ENCODE data around the gene MAP9. TPM values are rescaled to one million over a fixed set of nuclear protein-coding genes. Genes with fewer than 3 reads are reported as not detected.

Gene MAP9
- total RNA-seq, 6 donors from 2014 or later: 7.1 to 20.8 (median 10.8) TPM

DNA sequence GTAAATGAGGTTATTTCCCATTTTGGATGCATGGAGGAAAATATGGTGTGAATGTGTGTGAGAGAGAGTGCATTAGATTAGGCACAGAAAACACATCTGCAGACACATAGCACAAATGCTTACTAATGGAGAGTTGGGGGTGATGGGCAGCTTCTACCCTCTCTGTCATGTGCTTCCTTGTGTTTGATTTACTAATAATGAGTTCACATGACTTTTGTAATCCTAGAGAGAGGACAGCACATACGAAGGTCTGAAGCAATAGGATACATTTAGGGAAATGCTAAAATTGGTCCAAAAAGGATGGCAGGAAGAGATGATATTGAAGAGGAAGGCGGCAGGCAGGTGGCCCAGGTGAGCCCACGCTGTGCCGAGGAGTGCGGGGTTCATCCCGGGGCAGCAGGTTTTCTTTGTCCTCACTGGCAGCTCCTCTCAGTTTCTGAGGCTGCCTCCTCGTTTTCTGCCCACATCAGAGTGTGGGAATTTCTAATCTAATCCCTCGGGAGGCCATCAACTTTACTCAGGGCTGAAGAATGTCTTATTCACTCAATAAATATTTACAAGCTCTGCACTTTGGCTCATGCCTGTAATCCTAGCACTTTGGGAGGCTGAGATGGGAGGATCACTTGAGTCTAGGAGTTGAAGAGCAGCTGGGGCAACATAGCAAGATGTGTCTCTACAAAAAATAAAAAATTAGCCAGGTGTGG is 15.9 kb upstream of the MAP9 start:
- TF ChIP-seq POLR2AphosphoS5 (IDR thresholded peaks at IDR 0.05) (no peak), EP300 (IDR thresholded peaks at IDR 0.05) (no peak)
- Histone ChIP-seq H3K36me3 (no peaks in the 10 kb centered on the region), H3K27ac (no peak overlapping the region), H3K9me3 (no peaks in the 10 kb centered on the region), H3K27me3 (no peaks in the 10 kb centered on the region), H3K4me3 (no peak overlapping the region), H3K4me1 (peaks cover 0 to 4% (median 0%) of the 10 kb centered on the region in 4 donors)
- ATAC-seq (ENCODE audit: low FRiP score in 2 of 2) (no peak), DNase-seq (peak in 1 of 2 donors; percentile 17)
- 60 to 66% methylated on average over 8 of the region's 8 CpGs for WGBS, 2 donors

- DNase-seq (no peak), ATAC-seq (ENCODE audit: low FRiP score in 2 of 2) (no peak)
- no peak for TF ChIP-seq EP300 (IDR thresholded peaks at IDR 0.05)
- TF ChIP-seq POLR2A (IDR thresholded peaks at IDR 0.05): no peak
- TF ChIP-seq, protein P1, sequence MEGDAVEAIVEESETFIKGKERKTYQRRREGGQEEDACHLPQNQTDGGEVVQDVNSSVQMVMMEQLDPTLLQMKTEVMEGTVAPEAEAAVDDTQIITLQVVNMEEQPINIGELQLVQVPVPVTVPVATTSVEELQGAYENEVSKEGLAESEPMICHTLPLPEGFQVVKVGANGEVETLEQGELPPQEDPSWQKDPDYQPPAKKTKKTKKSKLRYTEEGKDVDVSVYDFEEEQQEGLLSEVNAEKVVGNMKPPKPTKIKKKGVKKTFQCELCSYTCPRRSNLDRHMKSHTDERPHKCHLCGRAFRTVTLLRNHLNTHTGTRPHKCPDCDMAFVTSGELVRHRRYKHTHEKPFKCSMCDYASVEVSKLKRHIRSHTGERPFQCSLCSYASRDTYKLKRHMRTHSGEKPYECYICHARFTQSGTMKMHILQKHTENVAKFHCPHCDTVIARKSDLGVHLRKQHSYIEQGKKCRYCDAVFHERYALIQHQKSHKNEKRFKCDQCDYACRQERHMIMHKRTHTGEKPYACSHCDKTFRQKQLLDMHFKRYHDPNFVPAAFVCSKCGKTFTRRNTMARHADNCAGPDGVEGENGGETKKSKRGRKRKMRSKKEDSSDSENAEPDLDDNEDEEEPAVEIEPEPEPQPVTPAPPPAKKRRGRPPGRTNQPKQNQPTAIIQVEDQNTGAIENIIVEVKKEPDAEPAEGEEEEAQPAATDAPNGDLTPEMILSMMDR (IDR thresholded peaks at IDR 0.05): no peak
- no peak for TF ChIP-seq POLR2AphosphoS5 (IDR thresholded peaks at IDR 0.05)
- H3K36me3 ChIP-seq: no peaks in the 10 kb centered on the region
- H3K9me3 ChIP-seq: no peaks in the 10 kb centered on the region
- H3K4me3 ChIP-seq: no peak overlapping the region
- H3K27ac ChIP-seq: no peak overlapping the region
- H3K27me3 ChIP-seq: no peaks in the 10 kb centered on the region
- H3K4me1 ChIP-seq: peaks cover 0 to 4% (median 0%) of the 10 kb centered on the region in 4 donors
These were observed 15.2 kb upstream of the MAP9 start for GRCh38 chr4:155391932-155392331.

GRCh38 chr4:155388162-155388561 is 11.4 kb upstream of the MAP9 start:
- peaks cover 0 to 4% (median 0%) of the 10 kb centered on the region in 4 donors for H3K4me1 ChIP-seq
- no peak for TF ChIP-seq POLR2AphosphoS5 (IDR thresholded peaks at IDR 0.05)
- no peak for TF ChIP-seq POLR2A (IDR thresholded peaks at IDR 0.05)
- no peak for TF ChIP-seq EP300 (IDR thresholded peaks at IDR 0.05)
- TF ChIP-seq, protein P1 (IDR thresholded peaks at IDR 0.05): no peak
- ATAC-seq (ENCODE audit: low FRiP score in 2 of 2) (no peak), DNase-seq (peak in 1 of 2 donors; percentile 24)
- no peaks in the 10 kb centered on the region for H3K36me3 ChIP-seq
- H3K27ac ChIP-seq: no peak overlapping the region
- no peak overlapping the region for H3K4me3 ChIP-seq
- H3K9me3 ChIP-seq: no peaks in the 10 kb centered on the region
- 87 to 94% methylated on average over 5 of the region's 5 CpGs for WGBS, 2 donors
- no peaks in the 10 kb centered on the region for H3K27me3 ChIP-seq

- Histone ChIP-seq H3K4me3 (no peak overlapping the region), H3K27ac (no peak overlapping the region), H3K36me3 (no peaks in the 10 kb centered on the region), H3K9me3 (no peaks in the 10 kb centered on the region), H3K27me3 (no peaks in the 10 kb centered on the region), H3K4me1 (no peaks in the 10 kb centered on the region)
- DNase-seq (no peak), ATAC-seq (ENCODE audit: low FRiP score in 2 of 2) (no peak)
- TF ChIP-seq POLR2A (IDR thresholded peaks at IDR 0.05) (no peak), EP300 (IDR thresholded peaks at IDR 0.05) (no peak), POLR2AphosphoS5 (IDR thresholded peaks at IDR 0.05) (no peak)
- TF ChIP-seq, protein P1 (IDR thresholded peaks at IDR 0.05): no peak
- 56 to 74% methylated on average over 4 of the region's 4 CpGs for WGBS, 2 donors
These were observed 6.8 kb upstream of the MAP9 start for GRCh38 chr4:155383541-155383940.

DNA sequence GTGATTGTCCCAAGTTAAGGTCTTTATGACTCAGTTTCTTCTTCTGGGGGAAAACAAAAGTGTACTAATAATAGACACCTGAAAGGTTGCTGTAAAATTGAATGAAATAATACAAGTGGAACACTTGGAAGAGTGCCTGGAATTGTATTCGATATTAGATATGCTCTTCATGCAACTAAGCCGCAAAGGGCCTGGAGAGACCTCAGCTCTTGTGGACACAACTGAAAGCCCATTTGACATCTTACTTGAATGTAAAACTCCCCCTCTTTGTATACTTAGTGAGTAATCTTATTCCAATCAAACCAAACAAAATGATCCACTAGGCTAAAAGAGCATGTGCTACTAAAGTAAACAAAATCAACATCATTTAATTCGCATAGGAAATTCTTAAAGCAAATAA is 511 bp upstream of the MAP9 start:
- H3K4me3 ChIP-seq: peak overlapping the region in 3 of 4 donors; percentile 63 to 74 (median 71)
- DNase-seq: no peak
- WGBS, 2 donors: 58 to 63% methylated on average over 3 of the region's 3 CpGs
- TF ChIP-seq POLR2AphosphoS5 (IDR thresholded peaks at IDR 0.05): no peak
- no peak for TF ChIP-seq POLR2A (IDR thresholded peaks at IDR 0.05)
- TF ChIP-seq, protein P1 (IDR thresholded peaks at IDR 0.05): no peak
- TF ChIP-seq EP300 (IDR thresholded peaks at IDR 0.05): no peak
- H3K27ac ChIP-seq: no peak overlapping the region
- no peaks in the 10 kb centered on the region for H3K27me3 ChIP-seq
- peak in 1 of 2 donors; percentile 5 for ATAC-seq (ENCODE audit: low FRiP score in 2 of 2)
- H3K36me3 ChIP-seq: no peaks in the 10 kb centered on the region
- H3K9me3 ChIP-seq: no peaks in the 10 kb centered on the region
- H3K4me1 ChIP-seq: peaks cover 4 to 18% (median 8%) of the 10 kb centered on the region in 4 donors
